Measurements from ENCODE around the gene SCAMP1. TPM values are rescaled to one million over a fixed set of nuclear protein-coding genes. Genes with fewer than 3 reads are reported as not detected.

The SCAMP1 gene
- total and polyA plus RNA-seq, 2 of the 8 experiments (the other 6 are each of a cell fraction or from before 2014, with no cell fraction given): 18.6 to 55.9 TPM

DNA sequence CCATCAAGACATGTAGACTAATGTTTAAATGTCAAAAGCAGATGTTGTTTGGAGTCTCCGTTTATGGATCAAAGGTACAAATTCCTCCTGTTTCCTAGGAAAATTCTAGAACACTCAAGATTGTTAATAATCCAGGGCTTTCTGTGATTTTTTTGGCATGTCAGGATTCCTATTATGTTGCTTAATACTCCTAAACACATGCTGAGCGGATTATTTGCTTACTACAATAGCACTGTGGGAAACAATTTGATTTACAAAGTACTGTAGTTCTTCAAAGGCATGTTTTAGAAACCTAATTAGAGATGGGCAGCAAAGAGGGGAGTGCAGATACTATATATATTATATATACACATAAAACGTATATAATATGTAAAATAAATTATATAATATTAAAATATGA lies 19.0 kb upstream of the SCAMP1 start:
- no peak overlapping the region for H3K9ac ChIP-seq (replicated peaks in 1 of 4; ENCODE audit: extremely low read depth in 1 of 4, low read depth in 3 of 4, low read length in 3 of 4)
- H2BK120ac ChIP-seq (replicated peaks; ENCODE audit: low read depth, low read length): no peak overlapping the region
- H3K18ac ChIP-seq (ENCODE audit: extremely low read depth, low read length): no peak overlapping the region
- peaks cover 10 to 11% of the 10 kb centered on the region in 2 experiments; a peak in 2 of 4 replicates for H3K9me3 ChIP-seq (ENCODE audit: insufficient read depth in 2 of 2, low read depth in 1 of 2, low read length in 1 of 2)
- no peak overlapping the region for H4K91ac ChIP-seq (replicated peaks; ENCODE audit: insufficient read length, low read length)
- DNase-seq (ENCODE audit: low read depth in 1 of 2, low spot score in 2 of 2): no peak
- H3K4me1 ChIP-seq (replicated peaks in 1 of 4; ENCODE audit: control insufficient read depth in 3 of 4, insufficient read depth in 4 of 4, low read length in 3 of 4): peaks cover 0 to 9% (median 0%) of the 10 kb centered on the region in 4 experiments; a peak in 3 of 7 replicates
- no peak overlapping the region for H3K27ac ChIP-seq (ENCODE audit: low read depth, low read length)
- no peak overlapping the region for H2BK20ac ChIP-seq (ENCODE audit: low read length)
- no peak overlapping the region for H3K4ac ChIP-seq (replicated peaks; ENCODE audit: insufficient read length, low read depth, low read length)
- H3K23ac ChIP-seq (ENCODE audit: insufficient read length): no peak overlapping the region
- POLR2A ChIA-PET (ENCODE audit: partially characterized antibody): no interaction called here
- no peaks in the 10 kb centered on the region for H3K23me2 ChIP-seq (ENCODE audit: low read depth, low read length)
- no peak overlapping the region for H2BK12ac ChIP-seq (ENCODE audit: low read depth, low read length)
- H3K4me2 ChIP-seq (ENCODE audit: insufficient read depth in 1 of 2, low read depth in 2 of 2, low read length in 2 of 2): peak overlapping the region in 1 of 2 experiments; percentile 9; a peak in 1 of 4 replicates
- no peak overlapping the region for H2BK5ac ChIP-seq (ENCODE audit: low read depth, low read length)
- WGBS, 2 experiments (ENCODE audit: extremely low coverage in 1 of 2, insufficient coverage in 1 of 2, insufficient read length in 1 of 2, insufficient replicate concordance in 2 of 2, low coverage in 1 of 2, low lambda C conversion rate in 2 of 2, missing lambda C conversion rate in 1 of 2): 7% methylated on average over 3 of the region's 3 CpGs; no CpG with 5 or more reads in 1 of the 2 experiments
- no peaks in the 10 kb centered on the region for H3K79me1 ChIP-seq (ENCODE audit: low read depth, low read length)
- H4K8ac ChIP-seq (ENCODE audit: extremely low read depth, insufficient read depth, low read length): no peak overlapping the region
- no peak overlapping the region for H2AFZ ChIP-seq (ENCODE audit: low read length)
- H3K4me3 ChIP-seq (ENCODE audit: extremely low read depth in 1 of 4, insufficient read depth in 2 of 4, low read depth in 3 of 4, low read length in 4 of 4): no peak overlapping the region
- CTCF ChIA-PET (ENCODE audit: partially characterized antibody): interaction anchor here (1.4 kb wide), 1 partner anchor 20 kb away, joined by 3 read pairs; no protein-coding TSS in a partner anchor
- H2BK15ac ChIP-seq (ENCODE audit: low read length): no peak overlapping the region
- no peak overlapping the region for H4K5ac ChIP-seq (ENCODE audit: insufficient read length, low read depth, low read length)
- no peaks in the 10 kb centered on the region for H3K79me2 ChIP-seq (ENCODE audit: control insufficient read depth in 1 of 2, insufficient read depth in 2 of 2, low read length in 2 of 2)
- H3K36me3 ChIP-seq (ENCODE audit: control insufficient read depth in 2 of 4, insufficient read depth in 4 of 4, low read length in 3 of 4): peaks cover 0 to 5% (median 0%) of the 10 kb centered on the region in 4 experiments; a peak in 3 of 8 replicates
- H3K14ac ChIP-seq (ENCODE audit: insufficient read length): no peak overlapping the region
- peak; percentile 75 for FAIRE-seq
- peaks cover 24 to 47% (median 41%) of the 10 kb centered on the region in 4 experiments for H3K27me3 ChIP-seq (replicated peaks in 1 of 4; ENCODE audit: control insufficient read depth in 3 of 4, extremely low read depth in 1 of 4, insufficient read depth in 3 of 4, low read length in 3 of 4)
- H3K56ac ChIP-seq (replicated peaks; ENCODE audit: insufficient read length, low read depth, low read length): no peak overlapping the region
- no peak overlapping the region for H2AK5ac ChIP-seq (ENCODE audit: low read depth, low read length)
- H4K20me1 ChIP-seq (replicated peaks in 1 of 2; ENCODE audit: control insufficient read depth in 1 of 2, insufficient read depth in 2 of 2, low read length in 2 of 2): no peaks in the 10 kb centered on the region
- peak in 1 of 2 experiments; percentile 80; a peak in 1 of 4 replicates for TF ChIP-seq HDAC2 (IDR thresholded peaks at IDR 0.05; ENCODE audit: borderline replicate concordance in 1 of 2, low read depth in 2 of 2, low read length in 2 of 2)
- peak; percentile 95 for TF ChIP-seq CEBPB (IDR thresholded peaks at IDR 0.05; ENCODE audit: low read depth, low read length)
- TF ChIP-seq EZH2 (IDR thresholded peaks at IDR 0.05; ENCODE audit: low read depth, low read length, severe bottlenecking): no peak
- peak; percentile 85 to 89 for TF ChIP-seq BCL11A (IDR thresholded peaks at IDR 0.05; ENCODE audit: low read depth in 2 of 2, low read length in 2 of 2)
- TF ChIP-seq TEAD4 (IDR thresholded peaks at IDR 0.05; ENCODE audit: low read depth, low read length): peak; percentile 71
- 0 out of 2 replicates have a peak, but pooled peaks have one; percentile 56 for TF ChIP-seq SP1 (IDR thresholded peaks at IDR 0.05; ENCODE audit: low read depth, low read length)
- TF ChIP-seq NANOG (IDR thresholded peaks at IDR 0.05; ENCODE audit: insufficient read depth, low read depth, low read length, poor library complexity, severe bottlenecking): peak; percentile 64
